Astrocyte of the spinal cord (primary cell): Measurements from ENCODE around the gene LRRC23.

Experiments
- DNase-seq: peaks from one replicate; pipeline ENCODE4 v3.0.0; 2011; ENCODE audit warnings: low read depth, low spot score
- H3K4me3 ChIP-seq: 2 replicates; pipeline ENCODE4 v1.5.1; 2011; ENCODE audit warnings: low read depth, mild to moderate bottlenecking, low read length, moderate library complexity
- CTCF ChIP-seq: IDR thresholded peaks from 2 replicates; pipeline ENCODE4 v1.5.1; 2012; ENCODE audit warnings: low read depth, mild to moderate bottlenecking, low read length, inconsistent platforms
- in situ Hi-C: cut with HindIII; loops from 2 replicates; pipeline ENCODE4 v1.10.0; 2017; ENCODE audit warnings: low sequenced_read_pairs

LRRC23 gene, protein sequence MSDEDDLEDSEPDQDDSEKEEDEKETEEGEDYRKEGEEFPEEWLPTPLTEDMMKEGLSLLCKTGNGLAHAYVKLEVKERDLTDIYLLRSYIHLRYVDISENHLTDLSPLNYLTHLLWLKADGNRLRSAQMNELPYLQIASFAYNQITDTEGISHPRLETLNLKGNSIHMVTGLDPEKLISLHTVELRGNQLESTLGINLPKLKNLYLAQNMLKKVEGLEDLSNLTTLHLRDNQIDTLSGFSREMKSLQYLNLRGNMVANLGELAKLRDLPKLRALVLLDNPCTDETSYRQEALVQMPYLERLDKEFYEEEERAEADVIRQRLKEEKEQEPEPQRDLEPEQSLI

GRCh38 chr12:6904280-6905276, at the start of gene LRRC23:
Gene LRRC23 (plus strand): TSS chr12:6904822. CDS start chr12:6905634, 812 bp downstream.
- TF ChIP-seq CTCF: no peak
- in situ Hi-C loops: no loop called here
- H3K4me3 ChIP-seq: peak within 1 kb of the TSS; percentile 85
- peak; percentile 95 for DNase-seq

GRCh38 chr12:6855322-6855721, 49.3 kb upstream of the LRRC23 start:
- no peak for TF ChIP-seq CTCF
- DNase-seq: no peak
- H3K4me3 ChIP-seq: no peak overlapping the region
- in situ Hi-C loops: no loop called here

GRCh38 chr12:6858799-6859198, 45.8 kb upstream of the LRRC23 start:
- no peak for TF ChIP-seq CTCF
- no peak for DNase-seq
- H3K4me3 ChIP-seq: no peak overlapping the region
- in situ Hi-C loops: no loop called here

DNA sequence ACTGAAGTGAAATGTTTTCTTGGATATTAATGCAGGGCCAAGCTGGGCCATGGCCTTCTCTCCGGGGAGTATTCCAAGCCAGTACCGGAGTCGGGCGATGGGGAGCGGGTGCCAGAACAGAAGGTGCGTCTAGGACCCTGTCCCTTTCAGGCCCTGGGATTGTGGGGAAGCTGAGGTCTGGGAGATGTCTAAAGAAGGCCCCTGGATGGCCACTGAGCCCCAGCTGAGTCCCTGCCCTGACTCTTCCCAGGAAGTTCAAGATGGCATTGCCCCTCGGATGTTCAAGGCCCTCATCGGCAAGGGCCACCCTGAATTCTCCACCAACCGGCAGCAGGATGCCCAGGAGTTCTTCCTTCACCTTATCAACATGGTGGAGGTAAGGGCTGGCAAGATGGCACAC, 44.5 kb upstream of the LRRC23 start:
- in situ Hi-C loops: no loop called here
- H3K4me3 ChIP-seq: no peak overlapping the region
- TF ChIP-seq CTCF: no peak
- no peak for DNase-seq

DNA sequence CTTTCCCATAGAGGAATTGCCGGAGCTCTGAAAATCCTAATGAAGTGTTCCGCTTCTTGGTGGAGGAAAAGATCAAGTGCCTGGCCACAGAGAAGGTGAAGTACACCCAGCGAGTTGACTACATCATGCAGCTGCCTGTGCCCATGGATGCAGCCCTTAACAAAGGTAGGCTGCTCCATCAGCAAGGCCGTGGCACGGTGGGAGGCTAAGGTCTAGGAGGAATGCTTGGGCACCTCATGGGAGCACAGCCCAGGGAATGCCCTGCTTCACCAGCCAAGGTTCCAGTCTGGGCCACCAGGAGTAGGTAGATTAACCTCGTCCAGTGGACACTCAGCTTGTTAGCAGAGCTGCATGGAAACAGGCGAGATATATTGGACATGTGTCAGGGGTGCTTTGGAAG, 43.7 kb upstream of the LRRC23 start:
- H3K4me3 ChIP-seq: no peak overlapping the region
- DNase-seq: no peak
- in situ Hi-C loops: no loop called here
- no peak for TF ChIP-seq CTCF

GRCh38 chr12:6861391-6861790, 43.2 kb upstream of the LRRC23 start:
- in situ Hi-C loops: no loop called here

More at GRCh38 chr12:6861391-6861790, 43.2 kb upstream of the LRRC23 start:
- no peak overlapping the region for H3K4me3 ChIP-seq
- DNase-seq: no peak
- no peak for TF ChIP-seq CTCF
